Upper lobe of left lung (tissue), 4 donors: Measurements from ENCODE around the gene GBP2.

Source experiments
- CTCF ChIP-seq, 6 experiments: fragments of 450-650 bp in 4 of 6; fragments of 200-600 bp in 2 of 6; sonication (generic) in 2 of 6; IDR thresholded peaks; one replicate each; pipeline ENCODE4 v1.5.1; 2016 to 2019; ENCODE audit warnings: antibody characterized with exemption in 6 of 6
- POLR2A ChIP-seq, 4 donors: fragments of 450-650 bp; IDR thresholded peaks; one replicate each; pipeline ENCODE4 v1.5.1; 2016 to 2017; ENCODE audit warnings: antibody characterized with exemption in 4 of 4, mild to moderate bottlenecking in 2 of 4

GRCh38 chr1:89098857-89099256, 27.1 kb downstream of the GBP2 start:
- TF ChIP-seq CTCF (IDR thresholded peaks at IDR 0.05) (no peak), POLR2A (IDR thresholded peaks at IDR 0.05) (no peak)
